Measurements from ENCODE around the gene MLLT10.
"Not testable (repeated sequence)": the region's sequence is repeated elsewhere in the genome, so short reads cannot be mapped to it uniquely, and the experiment has no call there.

The MLLT10 gene

DNA sequence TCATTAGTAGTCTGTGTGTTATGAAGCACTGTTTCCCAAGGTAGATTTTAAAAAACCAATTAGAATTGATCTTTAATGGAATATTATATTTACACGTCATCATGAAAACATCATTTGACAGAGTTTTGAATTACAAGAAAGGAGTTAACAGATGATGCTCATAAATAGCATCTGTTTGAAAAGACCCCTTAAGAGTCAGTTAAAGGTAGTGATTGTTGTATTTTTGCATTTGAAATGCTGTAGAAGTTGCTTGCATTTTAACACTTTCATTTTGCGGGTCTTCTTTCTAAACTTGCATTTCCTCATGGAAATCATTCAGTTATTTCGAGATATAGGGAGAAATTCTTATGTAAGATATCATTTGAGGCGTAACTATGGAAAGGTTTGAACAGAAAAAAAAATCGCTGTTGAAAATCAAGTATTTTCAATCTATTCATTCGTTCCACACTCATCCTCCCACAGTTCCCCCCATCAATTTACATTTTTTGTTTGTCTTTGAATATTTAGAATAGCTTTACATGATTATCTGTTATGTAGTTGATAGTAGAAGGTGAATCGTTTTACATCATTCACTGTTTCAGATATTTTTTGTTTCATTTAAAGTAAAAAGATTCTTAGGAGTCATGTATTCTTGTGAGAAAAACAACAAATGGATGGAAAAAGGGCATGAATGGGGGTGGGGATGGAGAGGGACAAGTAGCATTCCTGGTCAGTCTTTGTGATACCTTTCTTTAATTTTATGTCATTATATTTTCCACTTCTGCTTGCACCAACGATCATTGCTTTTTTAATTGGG lies 5.6 kb upstream of the MLLT10 start:
- DNase-seq (ENCODE audit: low spot score): no peak

- no peak for DNase-seq (ENCODE audit: low spot score)
These were observed 4.8 kb upstream of the MLLT10 start for GRCh38 chr10:21529032-21529910.

DNA sequence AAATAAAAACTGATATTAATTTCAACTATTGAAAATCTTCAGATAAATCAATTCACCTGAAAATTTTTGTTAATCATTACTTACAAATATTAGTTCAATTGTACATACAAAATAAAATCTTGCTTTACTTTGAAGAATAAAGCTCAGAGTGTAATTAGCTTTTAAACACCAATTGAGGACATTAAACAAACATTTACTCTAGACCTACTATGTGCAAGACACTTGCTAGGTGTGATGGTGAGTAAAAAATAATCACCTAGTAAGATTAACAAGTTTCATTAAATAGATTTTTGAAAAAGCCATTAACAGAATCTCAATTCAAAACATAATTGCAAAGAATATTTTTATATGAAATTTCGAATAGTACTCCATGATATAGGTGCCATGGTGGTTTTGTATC lies 3.9 kb upstream of the MLLT10 start:
- no peak for DNase-seq (ENCODE audit: low spot score)

DNA sequence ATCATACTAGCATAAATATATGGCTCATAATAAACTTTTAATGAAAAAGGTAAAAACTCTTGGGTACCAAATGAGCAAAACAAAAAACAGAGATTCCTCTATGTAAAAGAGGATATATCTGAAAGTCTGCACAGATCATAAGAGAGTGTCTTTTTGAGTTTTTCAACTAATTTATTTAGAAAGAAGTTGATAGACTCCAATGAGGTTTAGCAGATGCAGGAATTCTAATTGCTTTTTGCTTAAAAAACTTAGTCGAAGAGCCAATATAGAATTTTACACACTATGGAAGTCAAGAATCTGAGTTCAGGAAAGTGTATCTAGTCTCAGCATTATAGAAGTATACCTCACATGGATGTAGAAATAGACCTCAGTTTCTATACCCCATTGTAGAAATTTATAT lies 3.4 kb upstream of the MLLT10 start:
- no peak for DNase-seq (ENCODE audit: low spot score)

DNA sequence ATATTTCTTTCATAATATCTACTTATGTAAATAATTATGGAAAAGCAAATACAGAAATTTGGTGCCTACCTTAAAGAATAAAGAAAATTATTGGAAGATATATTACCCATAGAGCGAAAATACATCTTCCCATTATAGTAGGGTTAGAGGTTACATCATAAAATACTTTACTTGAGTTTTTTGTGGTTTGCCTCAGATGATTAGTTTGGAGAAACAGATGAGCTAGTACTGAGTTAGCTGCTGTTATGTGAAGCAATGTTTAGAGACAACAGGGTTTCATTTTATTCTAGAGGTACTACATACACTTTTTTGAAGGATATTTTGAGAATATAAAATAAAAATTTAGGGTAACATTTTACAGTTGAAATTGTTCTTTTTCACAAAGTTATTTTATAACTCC lies 2.9 kb upstream of the MLLT10 start:
- DNase-seq (ENCODE audit: low spot score): no peak

DNA sequence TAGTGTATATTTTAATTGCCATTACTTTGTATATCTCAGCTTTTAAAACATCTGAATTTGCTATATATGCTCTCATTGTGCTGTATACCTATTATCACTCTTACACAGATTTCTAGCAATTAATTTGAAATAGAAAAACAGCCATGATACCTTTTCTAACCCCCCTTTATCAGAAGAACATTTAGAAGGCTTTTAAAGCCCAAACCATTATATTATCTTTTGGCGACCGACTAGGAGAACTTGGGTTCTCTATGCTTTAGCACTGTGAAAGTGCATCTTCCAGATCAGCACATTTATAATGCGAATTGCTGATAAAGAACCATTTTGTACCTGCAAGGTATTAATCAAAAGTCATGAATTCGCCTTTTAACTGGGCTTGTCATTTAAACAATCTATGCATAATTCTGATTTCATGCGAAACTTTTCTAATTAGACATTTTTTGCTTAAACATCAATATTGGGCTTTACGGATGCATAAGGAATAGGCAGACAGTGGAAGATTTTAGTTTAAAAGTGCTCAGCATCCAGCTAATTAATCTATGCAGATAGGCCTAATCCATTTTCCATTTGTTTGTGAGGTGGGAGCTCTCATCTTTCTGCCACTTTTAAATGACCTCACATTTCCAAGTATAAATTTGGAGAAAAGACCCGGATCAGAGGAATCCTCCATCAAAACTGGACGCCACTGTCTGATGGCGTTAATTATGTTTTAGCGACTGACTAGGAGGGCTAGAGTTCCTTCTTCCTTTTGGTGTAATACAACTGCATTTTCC lies 1.2 kb upstream of the MLLT10 start:
- no peak for DNase-seq (ENCODE audit: low spot score)

DNA sequence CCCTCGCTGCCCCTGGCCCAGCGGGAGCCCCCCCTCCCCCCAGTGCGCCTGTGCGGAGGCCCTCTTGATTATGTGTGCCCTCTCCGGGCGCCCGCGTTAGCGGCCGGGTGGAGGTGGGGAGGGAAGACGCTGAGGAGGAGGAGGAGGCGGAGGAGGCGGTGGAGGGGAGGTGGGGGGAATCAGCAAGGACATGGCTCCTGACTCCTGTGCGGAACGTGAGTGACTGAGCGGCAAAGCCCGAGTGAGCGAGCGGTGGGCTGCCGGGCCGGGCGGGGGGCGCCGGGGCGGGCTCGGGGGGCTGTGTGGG lies 201 bp downstream of the MLLT10 start:
- no peak for DNase-seq (ENCODE audit: low spot score)

- peak; percentile 66 for DNase-seq (ENCODE audit: low spot score)
These were observed 817 bp downstream of the MLLT10 start for GRCh38 chr10:21534604-21535493.

DNA sequence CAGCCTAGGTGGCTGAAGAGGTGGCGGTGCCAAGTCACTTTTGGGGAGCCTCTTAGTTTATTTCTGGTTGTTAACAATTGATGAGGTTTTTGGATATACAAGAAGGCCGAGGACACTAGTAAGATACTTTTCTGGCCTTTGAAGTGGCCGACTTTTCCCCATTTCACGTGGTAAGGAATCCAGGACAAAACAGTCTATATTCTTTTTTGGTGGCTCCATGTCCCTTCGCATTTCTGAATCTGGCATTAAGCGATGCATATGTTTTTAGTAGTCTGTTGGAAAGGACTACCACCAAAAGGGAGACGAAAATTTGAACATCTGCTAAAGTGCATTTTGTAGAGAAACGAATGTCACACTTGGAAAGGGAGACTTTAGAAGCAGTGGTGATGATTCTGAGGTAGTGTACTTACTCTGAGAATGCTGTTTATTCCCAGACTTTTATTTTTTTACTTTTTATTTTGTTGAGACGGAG lies 1.5 kb downstream of the MLLT10 start:
- no peak for DNase-seq (ENCODE audit: low spot score)

- not testable (repeated sequence) for DNase-seq (ENCODE audit: low spot score)
These were observed 1.9 kb downstream of the MLLT10 start for GRCh38 chr10:21535976-21536375.

DNA sequence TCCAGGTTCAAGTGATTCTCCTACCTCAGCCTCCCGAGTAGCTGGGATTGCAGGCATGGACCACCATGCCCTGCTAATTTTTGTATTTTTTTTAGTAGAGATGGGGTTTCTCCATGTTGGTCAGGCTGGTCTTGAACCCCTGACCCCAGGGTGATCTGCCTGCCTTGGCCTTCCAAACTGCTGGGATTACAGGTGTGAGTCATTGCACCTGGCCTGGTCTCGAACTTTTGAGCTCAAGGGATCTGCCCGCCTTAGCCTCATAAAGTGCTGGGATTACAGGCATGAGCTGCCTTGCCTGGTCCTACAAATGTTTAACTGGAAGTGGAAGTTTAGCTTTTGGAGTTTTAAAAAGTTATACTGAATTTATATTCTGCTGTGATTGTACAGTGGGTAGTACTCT lies 2.8 kb downstream of the MLLT10 start:
- DNase-seq (ENCODE audit: low spot score): no peak

DNA sequence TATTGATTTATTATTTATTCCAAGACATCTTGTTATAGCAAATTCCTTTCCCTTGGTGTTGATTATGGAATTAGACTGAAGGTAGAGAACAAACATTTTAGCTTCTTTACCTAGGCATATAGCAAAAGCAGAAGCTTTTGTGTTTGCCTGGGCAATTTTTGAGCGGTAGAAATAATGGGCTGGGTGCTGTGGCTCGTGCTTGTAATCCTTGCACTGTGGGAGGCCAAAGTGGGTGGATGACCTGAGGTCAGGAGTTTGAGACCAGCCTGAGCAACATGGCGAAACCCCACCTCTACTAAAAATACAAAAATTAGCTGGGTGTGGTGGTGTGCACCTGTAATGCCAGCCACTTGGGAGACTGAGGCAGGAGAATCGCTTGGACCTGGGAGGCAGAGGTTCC lies 6.7 kb downstream of the MLLT10 start:
- DNase-seq (ENCODE audit: low spot score): not testable (repeated sequence)

DNA sequence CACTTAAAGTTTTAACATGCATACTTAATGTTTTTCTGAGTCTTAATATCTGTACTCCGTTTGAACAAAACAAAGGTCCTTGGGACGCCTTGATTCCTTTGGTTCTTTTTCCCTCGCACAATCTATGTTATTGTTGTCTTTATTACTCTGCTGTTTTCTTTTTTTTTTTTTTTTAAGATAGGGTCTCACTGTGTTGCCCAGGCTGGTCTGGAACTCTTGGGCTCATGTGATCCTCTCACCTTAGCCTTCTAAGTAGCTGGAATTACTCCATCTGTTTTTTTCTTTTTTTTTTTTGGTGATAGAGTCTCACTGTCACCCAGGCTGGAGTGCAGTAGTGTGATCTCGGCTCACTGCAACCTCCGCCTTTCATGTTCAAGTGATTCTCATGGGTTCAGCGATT lies 13.2 kb downstream of the MLLT10 start:
- no peak for DNase-seq (ENCODE audit: low spot score)

DNA sequence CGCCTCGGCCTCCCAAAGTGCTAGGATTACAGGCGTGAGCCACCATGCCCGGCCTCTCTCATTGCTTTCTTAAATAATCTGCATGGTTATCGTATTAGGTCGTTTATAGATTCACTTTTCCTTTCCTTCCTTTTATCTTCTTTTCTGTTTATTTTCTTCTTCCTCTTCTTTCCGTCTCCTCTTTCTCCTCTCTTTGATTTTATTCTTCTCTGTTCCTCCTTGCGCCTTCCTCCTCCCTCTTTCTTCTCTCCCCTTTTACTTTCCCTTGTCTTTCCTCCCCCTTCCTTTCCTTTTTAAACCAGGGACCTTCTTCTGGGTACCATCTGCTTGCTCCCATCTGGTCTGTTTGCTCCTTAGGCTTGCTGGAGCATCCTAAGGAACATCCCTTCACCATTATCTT lies 18.6 kb downstream of the MLLT10 start:
- no peak for DNase-seq (ENCODE audit: low spot score)

DNA sequence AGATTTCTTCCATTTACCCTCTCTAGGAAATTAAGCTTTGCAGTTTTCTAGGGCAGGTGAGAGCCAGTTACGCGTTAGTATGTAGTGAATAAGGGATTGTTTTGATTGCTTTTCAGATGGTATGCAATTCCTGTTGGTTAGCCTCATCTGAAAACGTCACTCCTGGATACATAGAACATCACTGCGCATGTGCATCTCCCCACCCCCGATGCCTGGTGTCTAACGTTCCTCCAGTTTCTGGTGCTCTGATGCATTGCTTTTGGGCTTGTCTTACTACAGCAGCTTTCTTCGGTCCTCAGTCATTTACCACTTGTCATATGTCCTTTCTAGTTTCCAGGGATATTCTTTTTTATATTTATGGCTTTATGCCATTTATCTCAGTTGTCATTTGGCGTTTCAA lies 22.5 kb downstream of the MLLT10 start:
- DNase-seq (ENCODE audit: low spot score): no peak

GRCh38 chr10:21558984-21559383 lies 25.0 kb downstream of the MLLT10 start:
- not testable (repeated sequence) for DNase-seq (ENCODE audit: low spot score)

- DNase-seq (ENCODE audit: low spot score): no peak
These were observed 36.9 kb downstream of the MLLT10 start for GRCh38 chr10:21570761-21571521.

DNA sequence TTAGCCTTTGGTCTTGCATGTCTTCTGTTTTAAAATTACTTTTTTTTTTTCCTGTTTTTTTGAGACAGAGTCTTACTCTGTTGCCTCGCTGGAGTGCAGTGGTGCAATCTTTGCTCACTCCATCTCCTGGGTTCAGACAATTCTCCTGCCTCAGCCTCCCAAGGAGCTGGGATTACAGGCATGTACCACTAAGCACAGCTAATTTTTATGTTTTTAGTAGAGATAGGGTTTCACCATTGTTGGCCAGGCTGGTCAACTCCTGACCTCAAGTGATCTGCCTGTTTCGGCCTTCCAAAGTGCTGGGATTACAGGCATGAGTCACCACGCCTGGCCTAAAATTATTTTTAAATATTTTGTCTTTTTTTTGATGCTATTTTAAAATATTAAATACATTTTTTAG lies 38.5 kb downstream of the MLLT10 start:
- DNase-seq (ENCODE audit: low spot score): no peak

- DNase-seq (ENCODE audit: low spot score): not testable (repeated sequence)
These were observed 40.5 kb downstream of the MLLT10 start for GRCh38 chr10:21574514-21574913.

DNA sequence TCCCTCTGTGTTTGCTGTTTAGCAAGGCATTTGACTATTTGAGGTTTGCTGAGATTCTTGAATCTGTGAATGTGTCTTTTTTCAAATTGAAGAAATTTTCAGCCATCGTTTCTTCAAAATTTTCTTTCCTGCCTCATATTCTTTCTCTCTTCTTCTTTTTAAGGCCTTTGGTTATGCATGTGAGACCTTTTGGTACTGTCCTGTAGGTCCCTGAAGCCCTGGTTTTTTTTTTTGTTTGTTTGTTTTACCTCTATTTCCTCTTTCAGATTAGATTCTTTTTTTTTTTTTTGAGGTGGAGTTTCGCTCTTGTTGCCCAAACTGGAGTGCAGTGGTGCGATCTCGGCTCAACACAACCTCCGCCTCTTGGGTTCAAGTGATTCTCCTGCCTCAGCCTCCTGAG lies 45.3 kb downstream of the MLLT10 start:
- DNase-seq (ENCODE audit: low spot score): no peak

DNA sequence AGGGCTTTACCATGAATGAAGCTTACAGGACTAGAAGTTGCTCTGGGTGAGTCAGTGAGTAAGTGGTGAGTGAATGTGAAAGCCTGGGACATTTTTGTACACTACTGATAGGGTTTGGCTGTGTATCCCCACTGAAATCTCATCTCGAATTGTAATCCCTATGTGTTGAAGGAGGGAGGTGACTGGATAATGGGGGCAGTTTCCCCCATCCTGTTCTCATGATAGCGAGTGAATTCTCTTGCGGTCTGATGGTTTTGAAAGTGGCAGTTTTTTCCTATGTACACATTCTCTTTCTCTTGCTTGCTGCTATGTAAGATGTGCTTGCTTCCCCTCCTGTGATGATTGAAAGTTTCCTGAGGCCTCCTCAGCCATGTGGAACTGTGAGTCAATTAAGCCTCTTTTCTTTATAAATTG lies 47.4 kb downstream of the MLLT10 start:
- not testable (repeated sequence) for DNase-seq (ENCODE audit: low spot score)
